Measurements from ENCODE around the gene BSG. TPM values are rescaled to one million over a fixed set of nuclear protein-coding genes. Genes with fewer than 3 reads are reported as not detected.
"Not testable (repeated sequence)": the region's sequence is repeated elsewhere in the genome, so short reads cannot be mapped to it uniquely, and the experiment has no call there.

Gene BSG
- polyA plus RNA-seq, 4 donors = 264 to 534 (median 410) TPM

DNA sequence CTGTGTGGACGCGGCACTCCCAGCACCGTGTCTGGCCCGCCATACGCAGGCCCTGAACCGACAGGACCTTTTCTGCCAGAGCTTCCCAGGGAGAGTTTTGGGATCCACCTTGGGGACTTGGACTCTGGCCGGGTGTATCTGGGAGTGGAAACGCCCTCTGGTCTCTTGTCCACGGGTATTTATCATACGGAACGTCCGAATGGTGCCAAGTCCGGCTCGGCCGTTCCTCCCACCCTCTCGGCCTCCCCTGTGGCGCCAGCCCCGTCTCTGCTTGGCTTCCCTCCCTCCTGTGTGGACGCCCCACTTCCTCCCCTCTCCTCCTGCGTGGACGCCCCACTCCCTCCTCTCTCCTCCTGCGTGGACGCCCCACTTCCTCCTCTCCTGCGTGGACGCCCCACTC, 29.4 kb downstream of the BSG start:
- no peak for DNase-seq (ENCODE audit: low read depth in 4 of 4, low spot score in 3 of 4)

DNA sequence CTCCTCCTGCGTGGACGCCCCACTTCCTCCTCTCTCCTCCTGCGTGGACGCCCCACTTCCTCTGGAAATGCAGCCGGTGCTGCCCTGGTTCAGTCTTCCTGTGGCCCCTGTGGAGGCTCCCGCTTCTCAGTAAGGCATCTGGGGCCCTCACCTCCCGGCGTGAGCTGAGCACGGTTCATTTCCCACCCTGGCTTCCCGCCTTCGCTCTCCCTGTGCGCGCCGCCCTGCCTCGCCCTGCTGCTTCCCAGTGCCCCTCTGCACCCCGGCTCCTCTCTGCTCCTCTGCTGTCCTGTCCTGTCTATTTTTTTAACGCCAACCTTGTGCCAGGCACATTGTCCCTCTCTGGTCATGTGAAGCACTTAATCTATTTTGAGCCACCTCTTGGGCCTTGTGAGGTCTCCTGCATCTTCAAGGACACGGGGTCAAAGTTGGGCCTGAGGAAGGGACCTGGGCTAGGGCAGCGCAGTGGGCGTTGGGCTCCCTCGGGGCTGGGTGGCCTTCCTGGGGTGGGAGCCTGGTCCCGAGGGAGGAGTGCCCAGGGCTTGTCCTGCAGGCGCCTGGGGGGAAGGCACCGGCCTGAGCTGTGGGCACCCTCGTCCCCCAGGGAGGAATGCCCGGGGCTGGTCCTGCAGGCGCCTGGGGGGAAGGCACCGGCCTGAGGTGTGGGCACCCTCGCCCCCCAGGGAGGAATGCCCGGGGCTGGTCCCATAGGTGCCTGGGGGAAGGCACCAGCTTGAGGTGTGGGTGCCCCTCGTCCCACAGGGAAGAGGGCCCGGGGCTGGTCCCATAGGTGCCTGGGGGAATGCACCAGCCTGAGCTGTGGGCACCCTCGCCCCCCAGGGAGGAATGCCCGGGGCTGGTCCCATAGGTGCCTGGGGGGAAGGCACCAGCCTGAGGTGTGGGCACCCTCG, 30.2 kb downstream of the BSG start:
- no peak for DNase-seq (ENCODE audit: low read depth in 4 of 4, low spot score in 3 of 4)

DNA sequence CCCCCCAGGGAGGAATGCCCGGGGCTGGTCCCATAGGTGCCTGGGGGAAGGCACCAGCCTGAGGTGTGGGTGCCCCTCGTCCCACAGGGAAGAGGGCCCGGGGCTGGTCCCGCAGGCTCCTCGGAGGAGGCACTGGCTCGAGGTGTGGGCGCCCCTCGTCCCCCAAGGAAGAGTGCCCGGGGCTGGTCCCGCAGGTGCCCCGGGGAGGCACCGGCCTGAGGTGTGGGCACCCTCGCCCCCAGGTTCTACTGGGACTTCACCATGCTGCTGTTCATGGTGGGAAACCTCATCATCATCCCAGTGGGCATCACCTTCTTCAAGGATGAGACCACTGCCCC, 30.9 kb downstream of the BSG start:
- DNase-seq (ENCODE audit: low read depth in 4 of 4, low spot score in 3 of 4) = not testable (repeated sequence)

DNA sequence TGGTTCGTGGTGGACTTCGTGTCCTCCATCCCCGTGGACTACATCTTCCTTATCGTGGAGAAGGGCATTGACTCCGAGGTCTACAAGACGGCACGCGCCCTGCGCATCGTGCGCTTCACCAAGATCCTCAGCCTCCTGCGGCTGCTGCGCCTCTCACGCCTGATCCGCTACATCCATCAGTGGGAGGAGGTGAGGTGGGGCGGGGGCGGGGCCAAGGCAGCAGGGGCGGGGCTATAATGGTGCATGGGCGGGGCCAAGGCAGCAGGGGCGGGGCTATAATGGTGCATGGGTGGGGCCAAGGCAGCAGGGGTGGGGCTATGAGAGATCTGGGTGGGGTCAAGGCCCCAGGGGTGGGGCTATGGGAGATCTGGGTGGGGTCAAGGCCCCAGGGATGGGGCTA, 31.4 kb downstream of the BSG start:
- DNase-seq (ENCODE audit: low read depth in 4 of 4, low spot score in 3 of 4) = not testable (repeated sequence)

DNA sequence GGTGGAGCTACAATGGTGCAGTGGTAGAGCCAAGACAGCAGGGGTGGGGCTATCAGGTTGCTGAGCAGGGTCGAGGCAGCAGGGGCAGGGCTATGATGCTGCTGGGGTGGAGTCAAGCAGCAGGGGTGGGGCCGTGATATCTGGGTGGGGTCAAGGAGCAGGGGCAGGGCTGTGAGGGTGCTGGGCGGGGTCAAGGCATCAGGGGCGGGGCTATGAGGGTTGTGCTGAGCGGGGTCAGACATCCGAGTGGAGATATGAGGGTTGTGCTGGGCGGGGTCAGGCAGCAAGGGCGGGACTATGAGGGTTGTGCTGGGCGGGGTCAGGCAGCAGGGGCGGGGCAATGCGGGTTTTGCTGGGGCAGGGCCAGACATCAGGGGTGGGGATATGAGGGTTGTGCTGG, 32.0 kb downstream of the BSG start:
- no peak for DNase-seq (ENCODE audit: low read depth in 4 of 4, low spot score in 3 of 4)

DNA sequence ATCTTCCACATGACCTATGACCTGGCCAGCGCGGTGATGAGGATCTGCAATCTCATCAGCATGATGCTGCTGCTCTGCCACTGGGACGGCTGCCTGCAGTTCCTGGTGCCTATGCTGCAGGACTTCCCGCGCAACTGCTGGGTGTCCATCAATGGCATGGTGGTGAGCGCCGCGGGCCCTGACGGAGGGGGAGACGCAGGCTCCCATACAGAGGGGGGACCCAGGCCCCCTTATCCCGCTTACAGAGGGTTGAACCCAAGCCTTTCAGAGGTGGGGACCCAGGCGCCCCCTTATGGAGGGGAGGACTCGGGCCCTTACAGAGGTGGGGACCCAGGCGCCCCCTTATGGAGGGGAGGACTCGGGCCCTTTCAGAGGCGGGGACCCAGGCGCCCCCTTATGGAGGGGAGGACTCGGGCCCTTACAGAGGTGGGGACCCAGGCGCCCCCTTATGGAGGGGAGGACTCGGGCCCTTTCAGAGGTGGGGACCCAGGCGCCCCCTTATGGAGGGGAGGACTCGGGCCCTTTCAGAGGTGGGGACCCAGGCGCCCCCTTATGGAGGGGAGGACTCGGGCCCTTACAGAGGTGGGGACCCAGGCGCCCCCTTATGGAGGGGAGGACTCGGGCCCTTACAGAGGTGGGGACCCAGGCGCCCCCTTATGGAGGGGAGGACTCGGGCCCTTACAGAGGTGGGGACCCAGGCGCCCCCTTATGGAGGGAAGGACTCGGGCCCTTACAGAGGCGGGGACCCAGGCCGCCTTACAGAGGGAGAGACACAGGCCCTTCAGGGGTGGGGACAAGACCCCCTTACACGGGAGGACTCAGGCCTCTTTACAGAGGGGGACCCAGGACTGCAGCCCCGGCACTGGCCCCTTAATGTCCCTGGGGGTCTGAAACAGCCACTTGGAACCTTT, 32.9 kb downstream of the BSG start:
- not testable (repeated sequence) for DNase-seq (ENCODE audit: low read depth in 4 of 4, low spot score in 3 of 4)

DNA sequence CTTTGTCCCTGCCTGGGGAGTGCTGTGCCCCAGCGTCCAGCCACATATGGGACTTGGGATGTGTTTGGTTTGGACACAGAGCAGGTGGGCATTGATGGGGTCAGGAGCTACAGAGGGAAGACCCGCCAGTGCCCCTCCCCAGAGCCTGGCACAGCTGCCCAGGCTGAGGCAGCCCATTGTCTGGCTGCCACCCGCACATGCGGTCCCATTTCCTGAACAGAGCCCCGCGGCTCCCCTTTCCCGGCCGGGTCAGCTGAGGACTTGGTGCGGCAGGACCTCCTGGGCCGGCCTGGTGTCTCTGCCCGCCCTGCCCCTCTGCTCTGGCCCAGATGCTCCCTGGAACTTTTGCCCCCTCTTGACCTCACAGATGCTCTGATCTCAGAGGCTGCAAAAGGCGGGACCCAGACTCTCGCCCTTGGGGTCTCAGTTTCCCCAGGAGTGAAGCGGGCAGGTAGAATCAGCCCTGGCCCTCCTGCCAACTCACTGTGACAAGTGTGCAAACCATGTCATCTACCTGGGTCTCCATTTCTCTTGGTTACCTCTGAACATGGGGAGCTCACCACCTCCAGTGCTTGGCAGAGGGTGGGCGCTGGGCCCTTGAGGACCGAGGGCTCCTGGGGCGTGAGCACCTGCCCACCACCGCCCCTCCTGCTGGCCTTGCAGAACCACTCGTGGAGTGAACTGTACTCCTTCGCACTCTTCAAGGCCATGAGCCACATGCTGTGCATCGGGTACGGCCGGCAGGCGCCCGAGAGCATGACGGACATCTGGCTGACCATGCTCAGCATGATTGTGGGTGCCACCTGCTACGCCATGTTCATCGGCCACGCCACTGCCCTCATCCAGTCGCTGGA, 35.1 kb downstream of the BSG start:
- no peak for DNase-seq (ENCODE audit: low read depth in 4 of 4, low spot score in 3 of 4)

DNA sequence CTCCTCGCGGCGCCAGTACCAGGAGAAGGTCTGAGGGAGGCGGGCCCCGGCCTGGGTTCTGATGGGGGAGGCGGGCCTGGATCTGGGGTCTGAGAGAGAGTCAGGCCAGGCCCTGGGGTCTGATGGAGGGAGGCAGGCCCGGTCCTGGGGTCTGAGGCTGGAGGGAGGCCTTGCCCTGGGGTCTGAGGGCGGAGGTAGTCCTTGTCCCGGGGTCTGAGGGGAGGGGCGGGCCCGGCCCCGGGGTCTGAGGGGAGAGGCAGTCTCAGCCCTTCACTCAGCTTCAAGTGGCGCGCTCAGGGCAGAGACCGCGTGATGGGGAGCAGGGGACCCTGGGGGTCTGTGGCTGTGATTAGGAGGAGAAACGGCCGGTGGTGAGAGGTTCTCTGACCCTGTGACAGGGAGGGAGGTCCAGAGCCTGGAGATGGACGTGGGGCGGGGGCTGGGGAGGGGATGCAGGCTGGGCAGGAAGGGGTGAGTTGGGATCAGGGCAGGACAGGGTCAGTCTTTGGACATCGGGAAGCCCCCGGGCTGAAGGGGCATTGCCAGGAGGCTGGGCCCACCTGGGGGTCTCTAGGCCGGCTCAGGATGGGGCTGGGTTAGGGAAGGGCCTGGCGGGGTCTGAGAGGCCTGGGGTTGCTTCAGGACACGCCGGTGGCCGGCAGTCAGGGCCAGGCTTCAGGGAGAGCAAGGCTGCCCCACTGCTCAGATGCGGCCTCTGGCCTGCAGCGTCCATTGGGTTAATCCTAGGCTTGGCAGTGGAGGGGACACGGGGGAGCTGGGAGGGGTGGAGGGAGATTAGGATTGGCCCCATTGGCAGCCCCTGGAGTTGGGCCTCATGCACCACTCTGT, 36.0 kb downstream of the BSG start:
- no peak for DNase-seq (ENCODE audit: low read depth in 4 of 4, low spot score in 3 of 4)

DNA sequence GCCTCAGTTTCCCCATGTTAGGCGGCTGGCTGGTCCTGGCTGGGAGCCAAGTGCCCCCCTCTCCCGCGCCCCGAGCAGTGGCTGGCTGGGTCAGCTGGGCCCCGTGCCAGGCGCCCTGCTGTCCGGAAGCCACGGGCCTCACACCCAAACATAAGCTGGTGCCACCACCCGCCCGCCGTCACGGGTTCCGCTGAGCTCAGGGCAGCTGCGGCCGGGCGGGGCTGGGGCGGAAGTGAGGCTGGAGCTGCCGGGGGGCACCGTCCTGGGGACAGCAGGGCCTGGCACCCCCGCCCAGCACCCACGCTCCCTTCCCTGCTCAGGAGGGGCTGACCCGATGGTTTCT, 36.6 kb downstream of the BSG start:
- DNase-seq (ENCODE audit: low read depth in 4 of 4, low spot score in 3 of 4) = no peak

DNA sequence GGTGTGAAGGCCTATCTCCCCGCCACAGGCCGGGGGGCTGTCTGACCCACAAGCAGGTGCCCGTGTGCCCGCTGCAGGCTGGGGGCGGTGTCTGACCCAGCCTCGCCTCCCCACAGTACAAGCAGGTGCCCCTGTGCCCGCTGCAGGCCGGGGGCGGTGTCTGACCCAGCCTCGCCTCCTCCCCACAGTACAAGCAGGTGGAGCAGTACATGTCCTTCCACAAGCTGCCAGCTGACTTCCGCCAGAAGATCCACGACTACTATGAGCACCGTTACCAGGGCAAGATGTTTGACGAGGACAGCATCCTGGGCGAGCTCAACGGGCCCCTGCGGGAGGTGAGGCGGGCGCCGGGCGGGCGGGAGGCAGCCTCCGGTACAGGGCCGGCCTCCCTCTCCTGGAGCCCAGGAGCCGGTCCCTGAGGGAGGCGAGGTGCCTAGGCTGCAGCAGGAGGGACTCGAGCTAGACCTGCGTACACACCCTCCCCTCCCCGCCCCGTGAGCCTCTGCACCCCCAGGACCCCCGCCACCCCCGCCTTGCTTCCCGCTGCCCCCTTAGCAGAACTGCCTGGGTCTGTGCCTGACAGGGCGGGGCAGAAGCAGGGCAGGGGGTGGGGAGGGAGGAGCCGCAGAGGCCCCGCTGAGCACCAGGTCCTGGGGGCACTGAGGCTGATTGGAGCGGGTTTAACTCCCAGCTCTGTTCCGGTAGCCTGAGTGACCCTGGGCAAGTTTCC, 37.8 kb downstream of the BSG start:
- DNase-seq (ENCODE audit: low read depth in 4 of 4, low spot score in 3 of 4) = no peak

DNA sequence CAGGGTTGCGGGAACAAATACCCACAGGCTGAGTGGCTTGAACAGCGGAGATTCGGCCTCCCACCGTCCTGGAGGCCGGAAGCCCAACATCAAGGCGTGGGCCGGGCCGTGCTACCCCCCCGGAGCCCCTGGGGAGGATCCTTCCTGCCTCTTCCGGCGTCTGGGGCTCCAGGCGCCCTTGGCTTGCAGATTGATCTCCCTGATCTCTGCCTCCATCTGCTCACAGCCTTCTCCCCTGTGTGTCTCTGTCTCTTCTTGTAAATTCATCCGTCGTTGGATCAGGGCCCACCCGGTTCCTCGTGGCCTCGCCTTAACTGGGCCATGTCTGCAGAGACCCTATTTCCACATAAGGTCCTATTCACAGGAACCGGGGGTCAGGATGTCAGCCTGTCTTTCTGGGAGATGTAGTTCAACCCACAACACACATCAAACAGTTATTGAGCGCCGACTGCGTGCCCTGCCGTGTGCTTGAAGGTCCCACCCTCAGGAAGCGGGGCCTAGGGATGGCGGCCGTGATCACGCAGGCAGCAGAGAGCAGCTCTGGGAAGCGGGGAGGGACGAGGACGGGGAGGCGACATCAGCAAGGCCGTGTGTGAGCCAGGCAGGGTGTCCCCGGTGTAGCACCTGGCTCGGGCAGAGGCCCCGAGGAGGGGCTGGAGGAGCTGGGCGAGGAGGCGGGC, 38.5 kb downstream of the BSG start:
- DNase-seq (ENCODE audit: low read depth in 4 of 4, low spot score in 3 of 4) = peak in 1 of 4 donors; percentile 38

DNA sequence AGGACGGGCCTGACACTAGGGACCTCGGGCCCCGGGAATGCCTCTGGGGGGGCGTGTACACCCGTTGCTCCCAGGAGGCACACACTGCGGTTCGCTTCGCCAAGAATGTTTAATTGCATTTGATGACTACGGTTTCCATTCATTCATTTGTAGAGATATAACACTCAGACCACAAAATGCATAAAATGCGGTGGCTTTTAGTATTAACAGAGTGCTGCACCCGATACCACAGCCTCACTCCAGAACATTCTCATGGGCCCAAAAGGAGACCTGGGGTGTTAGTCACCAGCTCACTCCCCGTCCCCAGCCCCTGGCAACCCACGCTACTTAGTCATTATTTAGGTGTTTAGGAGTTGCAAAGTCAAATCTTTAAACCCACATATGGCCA, 39.1 kb downstream of the BSG start:
- no peak for DNase-seq (ENCODE audit: low read depth in 4 of 4, low spot score in 3 of 4)

DNA sequence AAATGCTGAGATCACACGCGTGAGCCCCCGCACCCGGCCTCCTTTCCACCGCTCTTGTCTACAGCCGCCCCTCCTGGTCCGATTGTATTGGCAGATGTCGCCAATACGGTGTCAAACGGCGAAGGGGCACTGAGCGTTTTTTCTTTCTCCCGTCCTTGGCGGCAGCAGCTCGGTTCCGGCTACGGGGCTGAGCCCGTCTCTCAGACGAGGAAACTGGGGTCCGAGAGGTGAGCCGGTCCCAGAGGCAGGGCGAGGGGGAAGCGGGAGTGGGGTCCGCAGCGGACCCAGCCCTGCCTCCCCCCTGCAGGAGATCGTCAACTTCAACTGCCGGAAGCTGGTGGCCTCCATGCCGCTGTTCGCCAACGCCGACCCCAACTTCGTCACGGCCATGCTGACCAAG, 40.5 kb downstream of the BSG start:
- DNase-seq (ENCODE audit: low read depth in 4 of 4, low spot score in 3 of 4) = no peak

DNA sequence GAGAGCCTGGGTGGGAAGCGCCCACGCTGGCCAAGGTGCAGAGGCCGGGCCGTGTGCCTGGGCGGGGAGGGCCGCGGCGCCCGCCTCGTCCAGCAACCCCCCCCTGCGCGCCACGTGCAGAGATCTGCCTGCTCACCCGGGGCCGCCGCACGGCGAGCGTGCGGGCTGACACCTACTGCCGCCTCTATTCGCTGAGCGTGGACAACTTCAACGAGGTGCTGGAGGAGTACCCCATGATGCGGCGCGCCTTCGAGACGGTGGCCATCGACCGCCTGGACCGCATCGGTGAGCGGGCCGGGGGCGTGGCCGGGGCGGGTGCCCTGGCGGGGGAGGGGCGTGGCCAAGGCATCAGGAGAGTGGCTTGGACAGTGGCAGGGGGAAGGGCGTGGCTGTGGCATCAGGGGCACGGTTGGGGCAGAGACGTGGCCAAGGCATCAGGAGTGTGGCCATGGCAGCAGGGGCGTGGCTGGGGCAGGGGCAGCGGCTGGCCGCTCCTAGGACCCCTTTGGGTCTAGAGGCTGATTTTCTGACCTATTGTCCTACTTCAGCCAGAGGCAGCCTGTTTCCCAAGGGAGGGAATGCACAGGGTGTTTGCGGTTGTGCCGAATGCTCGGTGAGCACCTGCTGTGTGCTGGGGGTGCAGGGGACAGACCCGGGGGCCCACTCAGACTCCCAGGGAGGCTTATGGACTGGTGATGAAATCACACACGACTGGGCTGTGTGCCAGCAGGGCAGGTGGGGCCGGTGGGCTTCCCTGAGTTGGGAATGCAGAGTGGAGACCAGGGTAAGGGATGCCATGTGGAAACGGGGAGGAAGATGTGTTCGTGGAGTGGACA, 41.6 kb downstream of the BSG start:
- DNase-seq (ENCODE audit: low read depth in 4 of 4, low spot score in 3 of 4) = no peak

DNA sequence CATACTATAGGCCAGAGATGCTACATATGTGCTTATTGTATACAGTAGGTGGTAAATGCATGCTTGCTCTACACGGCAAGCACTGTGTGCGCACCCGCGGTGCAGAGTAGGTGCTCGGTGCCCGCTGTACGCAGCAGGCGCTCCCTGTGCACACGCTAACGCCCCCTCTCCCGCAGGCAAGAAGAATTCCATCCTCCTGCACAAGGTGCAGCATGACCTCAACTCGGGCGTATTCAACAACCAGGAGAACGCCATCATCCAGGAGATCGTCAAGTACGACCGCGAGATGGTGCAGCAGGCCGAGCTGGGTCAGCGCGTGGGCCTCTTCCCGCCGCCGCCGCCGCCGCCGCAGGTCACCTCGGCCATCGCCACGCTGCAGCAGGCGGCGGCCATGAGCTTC, 43.2 kb downstream of the BSG start:
- DNase-seq (ENCODE audit: low read depth in 4 of 4, low spot score in 3 of 4) = no peak

DNA sequence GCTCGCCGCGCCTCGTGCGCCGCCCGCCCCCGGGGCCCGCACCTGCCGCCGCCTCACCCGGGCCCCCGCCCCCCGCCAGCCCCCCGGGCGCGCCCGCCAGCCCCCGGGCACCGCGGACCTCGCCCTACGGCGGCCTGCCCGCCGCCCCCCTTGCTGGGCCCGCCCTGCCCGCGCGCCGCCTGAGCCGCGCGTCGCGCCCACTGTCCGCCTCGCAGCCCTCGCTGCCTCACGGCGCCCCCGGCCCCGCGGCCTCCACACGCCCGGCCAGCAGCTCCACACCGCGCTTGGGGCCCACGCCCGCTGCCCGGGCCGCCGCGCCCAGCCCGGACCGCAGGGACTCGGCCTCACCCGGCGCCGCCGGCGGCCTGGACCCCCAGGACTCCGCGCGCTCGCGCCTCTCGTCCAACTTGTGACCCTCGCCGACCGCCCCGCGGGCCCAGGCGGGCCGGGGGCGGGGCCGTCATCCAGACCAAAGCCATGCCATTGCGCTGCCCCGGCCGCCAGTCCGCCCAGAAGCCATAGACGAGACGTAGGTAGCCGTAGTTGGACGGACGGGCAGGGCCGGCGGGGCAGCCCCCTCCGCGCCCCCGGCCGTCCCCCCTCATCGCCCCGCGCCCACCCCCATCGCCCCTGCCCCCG, 43.8 kb downstream of the BSG start:
- no peak for DNase-seq (ENCODE audit: low read depth in 4 of 4, low spot score in 3 of 4)

DNA sequence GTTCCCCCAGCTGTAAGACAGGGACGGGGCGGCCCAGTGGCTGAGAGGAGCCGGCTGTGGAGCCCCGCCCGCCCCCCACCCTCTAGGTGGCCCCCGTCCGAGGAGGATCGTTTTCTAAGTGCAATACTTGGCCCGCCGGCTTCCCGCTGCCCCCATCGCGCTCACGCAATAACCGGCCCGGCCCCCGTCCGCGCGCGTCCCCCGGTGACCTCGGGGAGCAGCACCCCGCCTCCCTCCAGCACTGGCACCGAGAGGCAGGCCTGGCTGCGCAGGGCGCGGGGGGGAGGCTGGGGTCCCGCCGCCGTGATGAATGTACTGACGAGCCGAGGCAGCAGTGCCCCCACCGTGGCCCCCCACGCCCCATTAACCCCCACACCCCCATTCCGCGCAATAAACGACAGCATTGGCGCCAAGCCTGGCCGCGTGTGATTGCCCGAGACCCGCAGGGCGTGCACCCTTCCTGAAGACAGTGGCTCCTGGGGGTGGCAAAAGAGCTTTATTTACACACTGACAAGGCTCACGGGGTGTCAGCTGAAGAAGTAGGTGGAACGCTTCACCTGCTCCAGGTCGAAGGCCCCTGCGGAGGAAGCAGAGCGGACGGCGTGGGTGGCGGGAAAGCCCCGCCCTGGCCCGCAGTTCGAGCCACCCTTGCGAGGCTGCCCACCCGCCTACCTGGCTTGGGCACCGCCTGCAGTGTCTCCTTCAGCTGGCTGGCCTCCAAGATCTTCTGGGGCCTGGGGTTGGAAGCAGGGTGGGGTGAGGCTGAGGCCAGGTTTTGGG, 44.5 kb downstream of the BSG start:
- no peak for DNase-seq (ENCODE audit: low read depth in 4 of 4, low spot score in 3 of 4)
